ENCODE data around the gene C16orf54. TPM values are rescaled to one million over a fixed set of nuclear protein-coding genes. Genes with fewer than 3 reads are reported as not detected.
A peak's percentile ranks its signal among the peaks of the same experiment; 100 is the strongest.
"Not testable (repeated sequence)": the region's sequence is repeated elsewhere in the genome, so short reads cannot be mapped to it uniquely, and the experiment has no call there.

C16orf54 gene
- total and polyA plus RNA-seq, 7 donors = 0.03 to 0.57 (median 0.24) TPM

DNA sequence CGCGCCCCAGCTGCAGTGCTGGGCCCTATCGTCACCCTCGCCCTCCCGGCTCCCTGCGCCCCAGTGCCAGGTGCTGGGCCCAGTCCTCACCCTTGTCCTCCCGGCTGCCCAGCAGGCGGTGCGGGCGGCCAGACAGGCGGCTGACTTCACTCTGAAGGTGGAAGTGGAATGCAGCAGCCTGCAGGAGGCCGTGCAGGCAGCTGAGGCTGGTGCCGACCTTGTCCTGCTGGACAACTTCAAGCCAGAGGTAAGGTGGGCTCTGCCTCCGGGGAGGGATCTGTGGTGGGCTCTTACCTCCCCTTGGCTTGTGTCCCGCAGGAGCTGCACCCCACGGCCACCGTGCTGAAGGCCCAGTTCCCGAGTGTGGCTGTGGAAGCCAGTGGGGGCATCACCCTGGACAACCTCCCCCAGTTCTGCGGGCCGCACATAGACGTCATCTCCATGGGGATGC is 48.9 kb downstream of the C16orf54 start:
- TF ChIP-seq, protein P1, sequence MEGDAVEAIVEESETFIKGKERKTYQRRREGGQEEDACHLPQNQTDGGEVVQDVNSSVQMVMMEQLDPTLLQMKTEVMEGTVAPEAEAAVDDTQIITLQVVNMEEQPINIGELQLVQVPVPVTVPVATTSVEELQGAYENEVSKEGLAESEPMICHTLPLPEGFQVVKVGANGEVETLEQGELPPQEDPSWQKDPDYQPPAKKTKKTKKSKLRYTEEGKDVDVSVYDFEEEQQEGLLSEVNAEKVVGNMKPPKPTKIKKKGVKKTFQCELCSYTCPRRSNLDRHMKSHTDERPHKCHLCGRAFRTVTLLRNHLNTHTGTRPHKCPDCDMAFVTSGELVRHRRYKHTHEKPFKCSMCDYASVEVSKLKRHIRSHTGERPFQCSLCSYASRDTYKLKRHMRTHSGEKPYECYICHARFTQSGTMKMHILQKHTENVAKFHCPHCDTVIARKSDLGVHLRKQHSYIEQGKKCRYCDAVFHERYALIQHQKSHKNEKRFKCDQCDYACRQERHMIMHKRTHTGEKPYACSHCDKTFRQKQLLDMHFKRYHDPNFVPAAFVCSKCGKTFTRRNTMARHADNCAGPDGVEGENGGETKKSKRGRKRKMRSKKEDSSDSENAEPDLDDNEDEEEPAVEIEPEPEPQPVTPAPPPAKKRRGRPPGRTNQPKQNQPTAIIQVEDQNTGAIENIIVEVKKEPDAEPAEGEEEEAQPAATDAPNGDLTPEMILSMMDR (IDR thresholded peaks at IDR 0.05) = no peak
- Histone ChIP-seq H3K27me3 (ENCODE audit: insufficient read depth in 3 of 3, low read length in 2 of 3) (no peaks in the 10 kb centered on the region), H3K9me3 (no peaks in the 10 kb centered on the region), H3K36me3 (ENCODE audit: insufficient read depth in 1 of 2, low read depth in 1 of 2) (no peaks in the 10 kb centered on the region), H3K4me3 (no peak overlapping the region), H3K4me1 (no peaks in the 10 kb centered on the region), H3K27ac (no peak overlapping the region)
- ATAC-seq = no peak
- intact Hi-C loops (cut with DNase I) = loop anchor here in 1 of 2 donors (10.0 kb wide), 1 partner anchor 328 kb away; the partner anchor contains the start of gene C16orf92
- DNase-seq = no peak
- 91 to 93% (median 92%) methylated on average over 21 of the region's 21 CpGs for WGBS, 3 donors

DNA sequence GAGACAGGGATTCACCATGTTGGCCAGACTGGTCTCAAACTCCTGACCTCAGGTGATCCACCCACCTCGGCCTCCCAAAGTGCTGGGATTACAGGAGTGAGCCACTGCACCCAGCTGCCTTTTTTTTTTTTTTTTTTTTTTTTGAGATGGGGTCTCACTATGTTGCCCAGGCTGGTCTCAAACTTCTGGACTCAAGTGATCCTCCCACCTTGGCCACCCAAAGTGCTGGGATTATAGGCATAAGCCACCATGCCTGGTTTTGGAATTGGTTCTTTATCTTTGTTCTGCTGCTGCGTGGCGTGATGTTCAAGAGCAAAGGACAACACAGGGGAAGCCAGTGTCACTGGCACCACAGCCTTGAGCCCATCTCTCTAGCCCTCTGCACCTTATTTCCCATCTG is 50.1 kb downstream of the C16orf54 start:
- DNase-seq; H3K27me3 ChIP-seq (ENCODE audit: insufficient read depth in 3 of 3, low read length in 2 of 3); ATAC-seq; H3K36me3 ChIP-seq (ENCODE audit: insufficient read depth in 1 of 2, low read depth in 1 of 2); H3K9me3 ChIP-seq; H3K27ac ChIP-seq; H3K4me1 ChIP-seq; H3K4me3 ChIP-seq: not testable (repeated sequence)
- WGBS, 3 donors = 90 to 98% (median 90%) methylated on average over 3 of the region's 3 CpGs
- intact Hi-C loops (cut with DNase I) = loop anchor here in 1 of 2 donors (10.0 kb wide), 1 partner anchor 329 kb away; the partner anchor contains the start of gene C16orf92

DNA sequence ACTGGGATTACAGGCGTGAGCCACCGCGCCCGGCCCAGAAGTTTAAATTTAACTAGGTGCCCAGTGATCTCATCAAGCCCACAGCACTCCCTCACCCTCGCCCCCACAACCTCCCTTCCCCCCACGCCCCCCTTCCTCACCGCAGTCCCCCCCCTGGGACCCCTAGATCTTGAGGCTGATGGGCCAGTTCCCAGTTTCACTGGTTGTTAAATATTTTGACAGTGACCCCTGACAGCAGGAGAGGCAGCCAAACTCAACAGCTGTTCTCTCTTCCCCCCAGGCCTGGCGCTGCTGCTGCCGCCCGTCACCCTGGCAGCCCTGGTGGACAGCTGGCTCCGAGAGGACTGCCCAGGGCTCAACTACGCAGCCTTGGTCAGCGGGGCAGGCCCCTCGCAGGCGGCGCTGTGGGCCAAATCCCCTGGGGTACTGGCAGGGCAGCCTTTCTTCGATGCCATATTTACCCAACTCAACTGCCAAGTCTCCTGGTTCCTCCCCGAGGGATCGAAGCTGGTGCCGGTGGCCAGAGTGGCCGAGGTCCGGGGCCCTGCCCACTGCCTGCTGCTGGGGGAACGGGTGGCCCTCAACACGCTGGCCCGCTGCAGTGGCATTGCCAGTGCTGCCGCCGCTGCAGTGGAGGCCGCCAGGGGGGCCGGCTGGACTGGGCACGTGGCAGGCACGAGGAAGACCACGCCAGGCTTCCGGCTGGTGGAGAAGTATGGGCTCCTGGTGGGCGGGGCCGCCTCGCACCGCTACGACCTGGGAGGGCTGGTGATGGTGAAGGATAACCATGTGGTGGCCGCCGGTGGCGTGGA is 51.2 kb downstream of the C16orf54 start:
- no peaks in the 10 kb centered on the region for H3K36me3 ChIP-seq (ENCODE audit: insufficient read depth in 1 of 2, low read depth in 1 of 2)
- H3K4me3 ChIP-seq = no peak overlapping the region
- no peaks in the 10 kb centered on the region for H3K27me3 ChIP-seq (ENCODE audit: insufficient read depth in 3 of 3, low read length in 2 of 3)
- H3K27ac ChIP-seq = peak overlapping the region; percentile 34
- H3K4me1 ChIP-seq = no peaks in the 10 kb centered on the region
- TF ChIP-seq, protein P1 (IDR thresholded peaks at IDR 0.05) = no peak
- intact Hi-C loops (cut with DNase I) = loop anchor here in 1 of 2 donors (10.0 kb wide), 1 partner anchor 330 kb away; the partner anchor contains the start of gene C16orf92
- ATAC-seq (peak; percentile 93 to 95 (median 95)), DNase-seq (peak; percentile 58 to 83)
- H3K9me3 ChIP-seq = no peaks in the 10 kb centered on the region
- WGBS, 3 donors = 12 to 30% (median 30%) methylated on average over 32 to 41 of the region's 41 CpGs

DNA sequence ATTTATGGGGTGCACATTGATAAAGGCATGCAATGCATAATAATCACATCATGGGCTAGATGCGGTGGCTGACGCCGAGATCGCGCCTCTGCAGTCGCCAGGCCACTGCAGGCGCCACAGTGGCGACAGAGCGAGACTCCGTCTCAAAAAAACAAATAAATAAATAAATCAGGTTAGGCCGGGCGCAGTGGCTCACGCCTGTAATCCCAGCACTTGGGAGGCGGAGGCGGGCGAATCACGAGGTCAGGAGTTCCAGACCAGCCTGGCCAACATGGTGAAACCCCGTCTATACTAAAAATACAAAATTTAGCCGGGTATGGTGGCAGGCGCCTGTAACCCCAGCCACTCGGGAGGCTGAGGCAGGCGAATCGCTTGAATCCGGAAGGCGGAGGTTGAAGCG is 53.2 kb downstream of the C16orf54 start:
- intact Hi-C loops (cut with DNase I) = loop anchor here in 1 of 2 donors (10.0 kb wide), 1 partner anchor 332 kb away; the partner anchor contains the start of gene C16orf92

More for the DNA sequence above, 53.2 kb downstream of the C16orf54 start:
- ATAC-seq; H3K27me3 ChIP-seq (ENCODE audit: insufficient read depth in 3 of 3, low read length in 2 of 3); H3K4me1 ChIP-seq; H3K4me3 ChIP-seq; H3K36me3 ChIP-seq (ENCODE audit: insufficient read depth in 1 of 2, low read depth in 1 of 2); H3K9me3 ChIP-seq; H3K27ac ChIP-seq: not testable (repeated sequence)
- DNase-seq = peak in 1 of 2 donors; percentile 28
- WGBS, 3 donors = 95 to 98% (median 97%) methylated on average over 26 of the region's 26 CpGs

Other genes starting within 250 kb of the C16orf54 start
- 10 to 100 TPM; 13.6 to 27.1 (median 22.5) TPM for gene NPIPB12, start 239.6 kb downstream of the C16orf54 start, total RNA-seq
- gene NPIPB12, start 239.6 kb downstream of the C16orf54 start, polyA plus RNA-seq = 10 to 100 TPM; 10.7 to 19.4 (median 19.0) TPM
- gene SPN, start 82.7 kb downstream of the C16orf54 start, total RNA-seq = 1 to 10 TPM in 1 of 4 donors, under 1 TPM in 3; 0.54 to 1.5 (median 0.65) TPM
- under 1 TPM; 0.13 to 0.25 (median 0.22) TPM for gene SPN, start 82.7 kb downstream of the C16orf54 start, polyA plus RNA-seq
- gene QPRT, start 66.8 kb downstream of the C16orf54 start, total RNA-seq = 1 to 10 TPM; 2.3 to 9.9 (median 3.0) TPM
- gene QPRT, start 66.8 kb downstream of the C16orf54 start, polyA plus RNA-seq = 1 to 10 TPM in 1 of 3 donors, under 1 TPM in 2; 0.75 to 1.4 (median 0.96) TPM
- not detected for gene ZG16, start 32.3 kb upstream of the C16orf54 start, total RNA-seq
- gene ZG16, start 32.3 kb upstream of the C16orf54 start, polyA plus RNA-seq = under 1 TPM; 0.01 to 0.03 (median 0.01) TPM
- gene KIF22, start 44.8 kb upstream of the C16orf54 start, total RNA-seq = 10 to 100 TPM; 12.6 to 23.8 (median 14.3) TPM
- gene KIF22, start 44.8 kb upstream of the C16orf54 start, polyA plus RNA-seq = 10 to 100 TPM; 13.4 to 15.5 (median 15.5) TPM
- gene MAZ, start 60.5 kb upstream of the C16orf54 start, total RNA-seq = 100 to 1,000 TPM; 112 to 161 (median 125) TPM
- 100 to 1,000 TPM in 2 of 3 donors, 10 to 100 TPM in 1; 94.9 to 193 (median 131) TPM for gene MAZ, start 60.5 kb upstream of the C16orf54 start, polyA plus RNA-seq
- 1 to 10 TPM in 1 of 4 donors, under 1 TPM in 3; 0.22 to 1.8 (median 0.75) TPM for gene PRRT2, start 66.2 kb upstream of the C16orf54 start, total RNA-seq
- gene PRRT2, start 66.2 kb upstream of the C16orf54 start, polyA plus RNA-seq = under 1 TPM; 0.17 to 0.44 (median 0.18) TPM
- gene PAGR1, start 70.2 kb upstream of the C16orf54 start, total RNA-seq = 10 to 100 TPM in 3 of 4 donors, 1 to 10 TPM in 1; 9.4 to 14.2 (median 11.0) TPM
- 10 to 100 TPM; 19.8 to 36.8 (median 35.5) TPM for gene PAGR1, start 70.2 kb upstream of the C16orf54 start, polyA plus RNA-seq
- 10 to 100 TPM; 27.9 to 75.9 (median 51.6) TPM for gene MVP, start 74.5 kb upstream of the C16orf54 start, total RNA-seq
- gene MVP, start 74.5 kb upstream of the C16orf54 start, polyA plus RNA-seq = 10 to 100 TPM; 17.6 to 34.3 (median 34.1) TPM
- gene CDIPT, start 117.2 kb upstream of the C16orf54 start, total RNA-seq = 10 to 100 TPM; 24.7 to 36.4 (median 32.3) TPM
- gene CDIPT, start 117.2 kb upstream of the C16orf54 start, polyA plus RNA-seq = 10 to 100 TPM; 33.3 to 54.3 (median 38.5) TPM
- under 1 TPM; 0.17 to 0.86 (median 0.34) TPM for gene SEZ6L2, start 153.6 kb upstream of the C16orf54 start, total RNA-seq
- gene SEZ6L2, start 153.6 kb upstream of the C16orf54 start, polyA plus RNA-seq = under 1 TPM; 0.05 to 0.23 (median 0.11) TPM
- under 1 TPM in 2 of 4 donors, not detected in 2; 0.17 to 0.23 TPM for gene ASPHD1, start 154.5 kb upstream of the C16orf54 start, total RNA-seq
- under 1 TPM in 2 of 3 donors, not detected in 1; 0.04 to 0.12 TPM for gene ASPHD1, start 154.5 kb upstream of the C16orf54 start, polyA plus RNA-seq
- gene KCTD13, start 180.2 kb upstream of the C16orf54 start, total RNA-seq = 1 to 10 TPM; 3.3 to 5.4 (median 4.1) TPM
- 1 to 10 TPM; 2.2 to 5.4 (median 5.1) TPM for gene KCTD13, start 180.2 kb upstream of the C16orf54 start, polyA plus RNA-seq
- gene TMEM219, start 216.1 kb upstream of the C16orf54 start, total RNA-seq = 10 to 100 TPM; 39.6 to 64.5 (median 50.3) TPM
- 10 to 100 TPM; 53.7 to 80.7 (median 60.4) TPM for gene TMEM219, start 216.1 kb upstream of the C16orf54 start, polyA plus RNA-seq
- gene TAOK2, start 227.9 kb upstream of the C16orf54 start, total RNA-seq = 10 to 100 TPM; 18.6 to 28.6 (median 22.0) TPM
- gene TAOK2, start 227.9 kb upstream of the C16orf54 start, polyA plus RNA-seq = 10 to 100 TPM; 15.7 to 30.2 (median 21.8) TPM
- gene HIRIP3, start 249.6 kb upstream of the C16orf54 start, total RNA-seq = 10 to 100 TPM; 18.9 to 22.0 (median 20.7) TPM
- gene HIRIP3, start 249.6 kb upstream of the C16orf54 start, polyA plus RNA-seq = 10 to 100 TPM; 18.5 to 62.5 (median 23.1) TPM

Measured in psoas muscle (tissue), 8 donors.